IMR-90 (cell line): Measurements from ENCODE around the gene GSTA5.
"Not testable (repeated sequence)": the region's sequence is repeated elsewhere in the genome, so short reads cannot be mapped to it uniquely, and the experiment has no call there.

Experiments used
- CHD1 ChIP-seq: IDR thresholded peaks from 2 replicates; pipeline ENCODE4 v1.6.1; 2012; ENCODE audit warnings: low read depth, low read length, improper control_type of control experiment
- POLR2A ChIP-seq: IDR thresholded peaks from 2 replicates; pipeline ENCODE4 v1.6.1; 2012; ENCODE audit warnings: mild to moderate bottlenecking, low read depth, low read length
- SMC3 ChIP-seq: fragments of 150-350 bp; IDR thresholded peaks from 2 replicates; pipeline ENCODE4 v1.6.1; 2016; ENCODE audit warnings: low read depth, mild to moderate bottlenecking, antibody characterized with exemption, low read length, moderate library complexity

DNA sequence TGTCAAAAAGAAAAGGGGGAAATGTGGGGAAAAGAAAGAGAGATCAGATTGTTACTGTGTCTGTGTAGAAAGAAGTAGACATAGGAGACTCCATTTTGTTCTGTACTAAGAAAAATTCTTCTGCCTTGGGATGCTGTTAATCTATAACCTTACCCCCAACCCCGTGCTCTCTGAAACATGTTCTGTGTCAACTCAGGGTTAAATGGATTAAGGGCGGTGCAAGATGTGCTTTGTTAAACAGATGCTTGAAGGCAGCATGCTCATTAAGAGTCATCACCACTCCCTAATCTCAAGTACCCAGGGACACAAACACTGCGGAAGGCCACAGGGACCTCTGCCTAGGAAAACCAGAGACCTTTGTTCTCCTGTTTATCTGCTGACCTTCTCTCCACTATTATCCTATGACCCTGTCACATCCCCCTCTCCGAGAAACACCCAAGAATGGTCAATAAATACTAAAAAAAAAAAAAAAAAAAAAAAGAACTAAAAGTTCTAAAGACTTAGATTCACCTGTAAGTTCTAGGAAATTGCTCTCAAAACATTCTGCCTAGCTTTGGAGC is 14.6 kb downstream of the GSTA5 start:
- TF ChIP-seq POLR2A, SMC3, CHD1: not testable (repeated sequence)
